ENCODE data around the gene FBXO15. TPM values are rescaled to one million over a fixed set of nuclear protein-coding genes. Genes with fewer than 3 reads are reported as not detected.

The FBXO15 gene
- total RNA-seq, 2 donors from 2014 or later = 1.0 to 3.3 TPM

- no peaks in the 10 kb centered on the region for H3K4me1 ChIP-seq
- no peaks in the 10 kb centered on the region for H3K36me3 ChIP-seq (replicated peaks in 1 of 2; ENCODE audit: insufficient read depth in 1 of 2, low read depth in 2 of 2)
- no peak overlapping the region for H3K4me3 ChIP-seq
- no peak for DNase-seq
- intact Hi-C loops (cut with DNase I) = no loop called here
- 61 to 76% methylated on average over 4 of the region's 4 CpGs for WGBS, 2 donors
- no peaks in the 10 kb centered on the region for H3K9me3 ChIP-seq
- no peaks in the 10 kb centered on the region for H3K27me3 ChIP-seq
- H3K27ac ChIP-seq = no peak overlapping the region
- TF ChIP-seq POLR2A (IDR thresholded peaks at IDR 0.05) = no peak
- no peak for TF ChIP-seq CTCF (IDR thresholded peaks at IDR 0.05)
- no peak for ATAC-seq
Measured at GRCh38 chr18:74115046-74115445, 32.6 kb downstream of the FBXO15 start.

GRCh38 chr18:74114116-74114515, 33.5 kb downstream of the FBXO15 start:
- Histone ChIP-seq H3K4me3 (no peak overlapping the region), H3K36me3 (replicated peaks in 1 of 2; ENCODE audit: insufficient read depth in 1 of 2, low read depth in 2 of 2) (no peaks in the 10 kb centered on the region), H3K4me1 (no peaks in the 10 kb centered on the region), H3K9me3 (no peaks in the 10 kb centered on the region), H3K27me3 (no peaks in the 10 kb centered on the region), H3K27ac (no peak overlapping the region)
- ATAC-seq (no peak), DNase-seq (no peak)
- TF ChIP-seq POLR2A (IDR thresholded peaks at IDR 0.05) = no peak
- 50 to 75% methylated on average over 1 of the region's 1 CpG for WGBS, 2 donors
- intact Hi-C loops (cut with DNase I) = no loop called here

- intact Hi-C loops (cut with DNase I) = no loop called here
- ATAC-seq = no peak
- Histone ChIP-seq H3K27ac (no peak overlapping the region), H3K27me3 (no peaks in the 10 kb centered on the region), H3K9me3 (no peaks in the 10 kb centered on the region), H3K4me3 (no peak overlapping the region), H3K4me1 (no peaks in the 10 kb centered on the region), H3K36me3 (replicated peaks in 1 of 2; ENCODE audit: insufficient read depth in 1 of 2, low read depth in 2 of 2) (no peaks in the 10 kb centered on the region)
- DNase-seq = no peak
- TF ChIP-seq POLR2A (IDR thresholded peaks at IDR 0.05) (no peak), CTCF (IDR thresholded peaks at IDR 0.05) (no peak)
Measured at GRCh38 chr18:74113711-74114110, 33.9 kb downstream of the FBXO15 start.

- Histone ChIP-seq H3K4me1 (no peaks in the 10 kb centered on the region), H3K27ac (no peak overlapping the region), H3K4me3 (no peak overlapping the region), H3K27me3 (no peaks in the 10 kb centered on the region), H3K36me3 (replicated peaks in 1 of 2; ENCODE audit: insufficient read depth in 1 of 2, low read depth in 2 of 2) (no peaks in the 10 kb centered on the region), H3K9me3 (no peaks in the 10 kb centered on the region)
- ATAC-seq = no peak
- intact Hi-C loops (cut with DNase I) = no loop called here
- no peak for TF ChIP-seq POLR2A (IDR thresholded peaks at IDR 0.05)
- no peak for TF ChIP-seq CTCF (IDR thresholded peaks at IDR 0.05)
- no peak for DNase-seq
- 85 to 86% methylated on average over 4 of the region's 4 CpGs for WGBS, 2 donors
Measured at GRCh38 chr18:74110976-74111375, 36.7 kb downstream of the FBXO15 start.

GRCh38 chr18:74110149-74110548, 37.5 kb downstream of the FBXO15 start:
- no peak overlapping the region for H3K27ac ChIP-seq
- no peak overlapping the region for H3K4me3 ChIP-seq
- H3K4me1 ChIP-seq = no peaks in the 10 kb centered on the region
- WGBS, 2 donors = 96 to 100% methylated on average over 1 of the region's 1 CpG
- no peaks in the 10 kb centered on the region for H3K9me3 ChIP-seq
- no peaks in the 10 kb centered on the region for H3K27me3 ChIP-seq
- intact Hi-C loops (cut with DNase I) = no loop called here
- no peak for ATAC-seq
- no peak for DNase-seq
- no peaks in the 10 kb centered on the region for H3K36me3 ChIP-seq (replicated peaks in 1 of 2; ENCODE audit: insufficient read depth in 1 of 2, low read depth in 2 of 2)
- TF ChIP-seq POLR2A (IDR thresholded peaks at IDR 0.05) = no peak
- no peak for TF ChIP-seq CTCF (IDR thresholded peaks at IDR 0.05)

All from body of pancreas (tissue), 4 donors.